NT2/D1 (cell line): ENCODE measurements around the gene PCDHA3.
"Not testable (repeated sequence)": the region's sequence is repeated elsewhere in the genome, so short reads cannot be mapped to it uniquely, and the experiment has no call there.

Experiments
- SUZ12 ChIP-seq: IDR thresholded peaks from 2 replicates; pipeline ENCODE4 v1.6.1; 2011; ENCODE audit not compliant: insufficient read length, insufficient read depth; ENCODE audit errors: extremely low read depth
- YY1 ChIP-seq: IDR thresholded peaks from 2 replicates; pipeline ENCODE4 v1.6.1; 2011; ENCODE audit not compliant: insufficient read length, insufficient read depth
- ZNF274 ChIP-seq: IDR thresholded peaks from 2 replicates; pipeline ENCODE4 v1.6.1; 2011; ENCODE audit warnings: mild to moderate bottlenecking, low read depth, low read length

GRCh38 chr5:140849831-140850634, 49.2 kb downstream of the PCDHA3 start:
- not testable (repeated sequence) for TF ChIP-seq ZNF274, SUZ12, YY1
